HUES64 (cell line): Measurements from ENCODE around the gene RUVBL2.
A peak's percentile ranks its signal among the peaks of the same experiment; 100 is the strongest.

ENCODE experiments used
- H3K27ac ChIP-seq: 2 replicates; pipeline ENCODE4 v1.7.0; 2013; ENCODE audit warnings: low read depth, low read length, inconsistent platforms
- H3K27me3 ChIP-seq: 2 replicates; pipeline ENCODE4 v1.6.1; 2013; ENCODE audit warnings: mild to moderate bottlenecking, low read length; ENCODE audit not compliant: insufficient read depth
- H3K36me3 ChIP-seq: 2 replicates; pipeline ENCODE4 v1.6.1; 2013; ENCODE audit warnings: mild to moderate bottlenecking, low read length; ENCODE audit not compliant: insufficient read depth
- H3K4me1 ChIP-seq: 2 replicates; pipeline ENCODE4 v1.6.1; 2013; ENCODE audit warnings: mild to moderate bottlenecking, low read length, moderate library complexity; ENCODE audit not compliant: insufficient read depth
- H3K4me3 ChIP-seq: 2 replicates; pipeline ENCODE4 v1.5.1; 2013; ENCODE audit warnings: mild to moderate bottlenecking, low read length, moderate library complexity
- H3K9ac ChIP-seq: 2 replicates; pipeline ENCODE4 v1.6.1; 2013; ENCODE audit warnings: mild to moderate bottlenecking, low read depth, low read length
- H3K9me3 ChIP-seq: 2 replicates; pipeline ENCODE4 v1.6.1; 2013; ENCODE audit warnings: low read depth, low read length; ENCODE audit not compliant: insufficient read depth
- WGBS: fragments of 150-250, 120-280 bp; methylation state at CpG from one replicate; pipeline ENCODE4 v1.1.7; 2013; ENCODE audit warnings: missing lambda C conversion rate; 5-methylcytosine and 5-hydroxymethylcytosine counted together

The RUVBL2 gene

DNA sequence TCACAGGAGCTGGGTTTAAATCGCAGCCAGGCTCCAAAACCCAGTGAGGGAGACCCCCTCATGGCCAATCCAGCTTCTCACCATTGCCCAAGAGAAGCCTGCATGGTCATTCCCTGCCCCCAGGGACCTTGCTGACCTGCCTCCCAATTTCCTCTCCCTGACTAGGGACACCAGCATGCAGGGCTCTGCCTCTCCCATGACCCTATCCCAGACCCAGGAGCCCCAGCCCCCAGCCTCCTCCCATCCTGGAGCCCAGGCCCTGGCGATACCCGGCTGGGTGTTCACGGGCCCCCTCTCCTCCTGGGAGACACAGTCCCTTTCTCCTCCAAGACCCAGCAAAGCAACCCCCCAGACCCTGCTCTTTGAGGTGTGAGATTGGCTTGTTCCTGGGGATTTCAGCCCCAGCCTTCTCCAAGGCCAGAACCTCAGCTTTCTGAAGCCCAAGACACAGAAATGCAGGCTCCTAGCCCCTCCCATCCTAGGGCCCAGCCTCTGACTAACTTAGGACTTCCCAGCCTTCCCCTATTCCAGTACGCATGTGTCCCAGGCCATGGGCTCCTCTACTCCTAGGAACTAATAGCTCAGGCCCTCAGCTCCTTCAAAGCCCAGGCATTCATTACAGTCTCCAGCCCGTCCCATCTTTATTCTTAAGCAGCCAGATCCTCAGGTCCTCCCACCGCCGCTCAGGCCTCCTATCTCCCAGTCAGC is 1.7 kb upstream of the RUVBL2 start:
- H3K27ac ChIP-seq = peak overlapping the region; percentile 4; the same call in 1 of the 2 replicates

DNA sequence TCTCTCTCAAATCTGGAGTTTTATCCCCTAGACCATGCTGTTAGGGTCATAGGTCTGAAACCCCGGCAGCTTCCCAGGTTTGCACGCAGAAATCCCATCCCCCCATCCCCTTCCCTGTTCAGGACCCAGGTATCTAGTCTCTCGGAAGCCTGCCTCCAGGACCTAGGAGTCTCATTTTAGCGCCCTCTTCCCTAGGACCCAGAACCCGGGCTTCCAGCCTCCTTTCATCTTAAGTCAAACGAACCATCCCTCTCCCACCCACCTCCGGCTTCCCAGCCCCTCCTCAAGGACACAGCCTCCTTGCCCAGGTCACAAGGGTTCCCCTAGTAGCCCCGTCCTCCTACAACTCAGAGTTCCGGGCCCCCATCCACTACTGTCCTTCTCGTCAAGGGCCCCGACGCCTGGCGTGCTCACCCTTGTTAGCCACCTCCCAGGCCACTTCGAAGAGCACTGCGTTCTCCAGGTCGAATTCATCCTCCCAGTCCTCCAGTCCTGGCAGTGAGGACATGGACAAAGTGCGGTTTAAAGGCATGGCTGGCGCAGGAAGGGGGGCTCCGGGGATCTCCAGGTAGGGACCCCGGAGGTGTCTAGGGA is 1.0 kb upstream of the RUVBL2 start:
- Histone ChIP-seq H3K27me3 (no peaks in the 10 kb centered on the region), H3K27ac (peak overlapping the region; percentile 59; the same call in 1 of the 2 replicates), H3K9ac (peak overlapping the region; percentile 73), H3K4me1 (no peaks in the 10 kb centered on the region; the same call in 1 of the 2 replicates), H3K36me3 (peaks cover 20% of the 10 kb centered on the region), H3K4me3 (peak overlapping the region; percentile 80), H3K9me3 (no peaks in the 10 kb centered on the region)
- 1% methylated on average over 20 of the region's 20 CpGs for WGBS

More for the DNA sequence above, 1.7 kb upstream of the RUVBL2 start:
- Histone ChIP-seq H3K4me1 (no peaks in the 10 kb centered on the region; the same call in 1 of the 2 replicates), H3K27me3 (no peaks in the 10 kb centered on the region), H3K9ac (peak overlapping the region; percentile 73), H3K9me3 (no peaks in the 10 kb centered on the region), H3K4me3 (peak overlapping the region; percentile 80), H3K36me3 (peaks cover 24% of the 10 kb centered on the region)
- 45% methylated on average over 8 of the region's 8 CpGs for WGBS

GRCh38 chr19:48994035-48994386 is 324 bp downstream of the RUVBL2 start:
- H3K36me3 ChIP-seq = peaks cover 11% of the 10 kb centered on the region; the same call in 1 of the 2 replicates
- no peaks in the 10 kb centered on the region for H3K9me3 ChIP-seq
- H3K9ac ChIP-seq = peak overlapping the region; percentile 72
- peak overlapping the region; percentile 80 for H3K4me3 ChIP-seq
- no peaks in the 10 kb centered on the region for H3K27me3 ChIP-seq
- no peaks in the 10 kb centered on the region; the same call in 1 of the 2 replicates for H3K4me1 ChIP-seq
- no peak overlapping the region for H3K27ac ChIP-seq
- 2% methylated on average over 13 of the region's 13 CpGs for WGBS

DNA sequence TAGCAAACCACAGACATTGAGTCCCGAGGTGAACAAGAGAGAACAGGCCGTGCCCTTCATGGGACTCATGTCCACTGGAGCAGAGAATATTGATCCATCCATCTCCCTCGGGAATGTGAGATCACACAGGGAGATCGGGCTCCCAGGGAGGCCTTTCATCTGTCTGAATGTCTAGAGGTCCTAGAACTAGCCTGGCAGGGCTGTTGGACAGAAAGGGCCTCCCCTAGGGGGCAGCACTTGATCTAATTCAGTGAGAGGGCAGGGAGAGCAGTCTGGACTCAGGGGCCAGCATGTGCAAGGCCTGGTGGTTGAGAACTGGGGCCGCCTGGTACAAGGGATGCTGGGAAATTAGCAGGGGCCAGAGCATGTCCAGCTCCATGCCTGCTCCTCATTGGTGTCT is 4.3 kb downstream of the RUVBL2 start:
- no peak overlapping the region for H3K27ac ChIP-seq
- H3K9ac ChIP-seq = no peak overlapping the region
- no peaks in the 10 kb centered on the region for H3K27me3 ChIP-seq
- H3K36me3 ChIP-seq = peaks cover 14% of the 10 kb centered on the region
- no peaks in the 10 kb centered on the region; the same call in 1 of the 2 replicates for H3K4me1 ChIP-seq
- H3K4me3 ChIP-seq = no peak overlapping the region
- WGBS = 83% methylated on average over 5 of the region's 5 CpGs
- no peaks in the 10 kb centered on the region for H3K9me3 ChIP-seq

- whole genome bisulfite sequencing = 49% methylated on average over 15 of the region's 16 CpGs
- no peaks in the 10 kb centered on the region for H3K4me1 ChIP-seq
- no peak overlapping the region for H3K4me3 ChIP-seq
- peak overlapping the region; percentile 4; the same call in 1 of the 2 replicates for H3K27ac ChIP-seq
- peaks cover 32% of the 10 kb centered on the region for H3K36me3 ChIP-seq
- no peaks in the 10 kb centered on the region for H3K27me3 ChIP-seq
- no peaks in the 10 kb centered on the region for H3K9me3 ChIP-seq
- H3K9ac ChIP-seq = no peak overlapping the region
Measured at GRCh38 chr19:48999481-49000325, 6.0 kb downstream of the RUVBL2 start.

GRCh38 chr19:49004133-49004532 is 10.4 kb downstream of the RUVBL2 start:
- Histone ChIP-seq H3K36me3 (peaks cover 61% of the 10 kb centered on the region), H3K4me1 (no peaks in the 10 kb centered on the region)
- 96% methylated on average over 15 of the region's 15 CpGs for WGBS

DNA sequence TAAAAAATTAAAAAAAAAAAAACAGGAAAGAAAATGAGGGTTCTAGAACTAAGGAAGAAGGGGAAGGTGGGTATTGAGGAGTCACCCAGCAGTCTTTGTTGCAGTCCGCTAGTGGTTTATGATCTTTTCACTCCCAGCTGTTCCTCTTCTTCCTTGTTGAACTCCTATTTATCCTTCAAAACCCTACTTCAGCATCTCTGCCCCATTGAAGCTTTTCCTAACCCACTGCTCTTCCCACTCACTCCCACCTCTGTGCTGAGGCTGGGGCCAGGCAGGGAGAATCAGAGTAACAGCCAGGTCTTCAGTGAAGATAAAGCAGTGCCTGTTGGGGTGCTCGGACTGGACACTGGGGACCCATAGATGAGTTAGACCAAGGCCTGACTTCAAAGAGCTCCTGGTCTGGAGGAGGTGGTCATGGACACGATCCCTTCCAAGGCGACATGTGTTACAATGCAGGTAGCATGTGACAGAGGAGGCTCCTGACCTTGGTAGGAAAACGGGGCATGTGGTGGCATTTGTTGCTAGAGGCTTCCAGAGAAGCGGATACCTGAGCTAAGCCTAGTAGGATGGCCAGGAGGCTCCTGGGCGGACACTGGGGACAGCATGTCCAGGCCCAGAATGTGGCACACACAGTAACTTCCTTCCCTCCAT is 11.4 kb downstream of the RUVBL2 start:
- Histone ChIP-seq H3K4me3 (no peak overlapping the region), H3K9ac (no peak overlapping the region), H3K9me3 (no peaks in the 10 kb centered on the region), H3K36me3 (peaks cover 70% of the 10 kb centered on the region), H3K4me1 (no peaks in the 10 kb centered on the region), H3K27ac (no peak overlapping the region), H3K27me3 (no peaks in the 10 kb centered on the region)
- 94% methylated on average over 7 of the region's 7 CpGs for WGBS

More at GRCh38 chr19:49004133-49004532, 10.4 kb downstream of the RUVBL2 start:
- Histone ChIP-seq H3K4me3 (no peak overlapping the region), H3K27me3 (no peaks in the 10 kb centered on the region), H3K9ac (no peak overlapping the region), H3K27ac (no peak overlapping the region), H3K9me3 (no peaks in the 10 kb centered on the region)

GRCh38 chr19:49006905-49007304 is 13.2 kb downstream of the RUVBL2 start:
- Histone ChIP-seq H3K9me3 (no peaks in the 10 kb centered on the region), H3K4me3 (no peak overlapping the region), H3K27ac (no peak overlapping the region), H3K9ac (no peak overlapping the region), H3K4me1 (no peaks in the 10 kb centered on the region), H3K36me3 (peaks cover 80% of the 10 kb centered on the region), H3K27me3 (no peaks in the 10 kb centered on the region)
- 97% methylated on average over 22 of the region's 22 CpGs for WGBS

- Histone ChIP-seq H3K4me3 (no peak overlapping the region), H3K36me3 (peaks cover 75% of the 10 kb centered on the region), H3K9me3 (no peaks in the 10 kb centered on the region), H3K4me1 (no peaks in the 10 kb centered on the region), H3K27me3 (no peaks in the 10 kb centered on the region), H3K9ac (no peak overlapping the region), H3K27ac (no peak overlapping the region)
- 95% methylated on average over 18 of the region's 18 CpGs for WGBS
Measured at GRCh38 chr19:49009828-49010227, 16.1 kb downstream of the RUVBL2 start.

DNA sequence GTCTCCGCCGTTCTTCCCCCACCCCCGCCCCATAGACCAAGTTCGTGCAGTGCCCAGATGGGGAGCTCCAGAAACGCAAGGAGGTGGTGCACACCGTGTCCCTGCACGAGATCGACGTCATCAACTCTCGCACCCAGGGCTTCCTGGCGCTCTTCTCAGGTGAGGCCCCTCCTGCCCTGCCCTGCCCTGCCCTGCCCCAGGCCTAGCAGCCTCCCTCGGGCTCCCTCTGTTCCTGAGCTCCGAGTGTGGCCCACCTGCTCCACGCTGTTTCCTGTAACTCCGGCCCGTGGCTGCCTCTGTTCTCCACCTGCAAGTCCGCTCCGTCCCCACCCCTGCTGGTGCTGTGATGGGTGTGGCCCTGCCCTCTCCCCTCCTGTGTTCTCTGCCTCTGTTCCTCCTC is 16.8 kb downstream of the RUVBL2 start:
- Histone ChIP-seq H3K36me3 (peaks cover 75% of the 10 kb centered on the region), H3K4me3 (no peak overlapping the region), H3K4me1 (no peaks in the 10 kb centered on the region), H3K9ac (no peak overlapping the region), H3K9me3 (no peaks in the 10 kb centered on the region), H3K27me3 (no peaks in the 10 kb centered on the region), H3K27ac (no peak overlapping the region)
- 92% methylated on average over 18 of the region's 18 CpGs for WGBS
